ENCODE measurements around the gene PSRC1.
A peak's percentile ranks its signal among the peaks of the same experiment; 100 is the strongest.

Gene PSRC1

DNA sequence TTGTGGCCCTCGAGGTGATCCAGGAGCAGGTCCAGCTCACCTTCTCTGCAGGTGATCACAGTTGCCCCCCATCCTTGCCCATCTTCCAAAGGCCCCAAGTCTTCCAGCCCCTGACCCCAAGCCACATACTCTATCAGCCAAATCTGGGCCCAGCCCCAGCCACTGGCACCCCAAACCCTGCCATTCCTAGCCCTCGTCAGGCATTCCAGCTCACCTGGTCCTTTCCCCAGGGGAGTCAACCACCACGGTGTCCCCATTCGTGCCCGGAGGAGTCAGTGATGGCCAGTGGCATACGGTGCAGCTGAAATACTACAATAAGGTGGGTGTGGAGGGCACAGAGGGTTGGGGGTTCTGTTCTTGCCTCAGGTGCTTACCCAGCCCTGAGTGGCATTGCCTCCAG is 21.4 kb downstream of the PSRC1 start:
- no peaks in the 10 kb centered on the region for H3K9me3 ChIP-seq (ENCODE audit: control insufficient read depth, low read depth, low read length)
- no peak overlapping the region for H3K27ac ChIP-seq (ENCODE audit: low read length)
- H3K4me3 ChIP-seq (ENCODE audit: low read length) = no peak overlapping the region
- no peak overlapping the region for H3K9ac ChIP-seq (ENCODE audit: low read length)
- H3K27me3 ChIP-seq (ENCODE audit: control insufficient read depth, insufficient read depth, low read length) = no peaks in the 10 kb centered on the region
- peaks cover 3% of the 10 kb centered on the region for H3K4me1 ChIP-seq (ENCODE audit: control insufficient read depth, low read depth, low read length)
- peaks cover 22% of the 10 kb centered on the region for H3K36me3 ChIP-seq (ENCODE audit: control insufficient read depth, low read depth, low read length)

- Histone ChIP-seq H3K27me3 (ENCODE audit: control insufficient read depth, insufficient read depth, low read length) (no peaks in the 10 kb centered on the region), H3K27ac (ENCODE audit: low read length) (no peak overlapping the region), H3K4me3 (ENCODE audit: low read length) (no peak overlapping the region), H3K36me3 (ENCODE audit: control insufficient read depth, low read depth, low read length) (peaks cover 22% of the 10 kb centered on the region), H3K9me3 (ENCODE audit: control insufficient read depth, low read depth, low read length) (no peaks in the 10 kb centered on the region), H3K9ac (ENCODE audit: low read length) (no peak overlapping the region), H3K4me1 (ENCODE audit: control insufficient read depth, low read depth, low read length) (peaks cover 3% of the 10 kb centered on the region)
Measured at GRCh38 chr1:109261006-109261405, 21.9 kb downstream of the PSRC1 start.

DNA sequence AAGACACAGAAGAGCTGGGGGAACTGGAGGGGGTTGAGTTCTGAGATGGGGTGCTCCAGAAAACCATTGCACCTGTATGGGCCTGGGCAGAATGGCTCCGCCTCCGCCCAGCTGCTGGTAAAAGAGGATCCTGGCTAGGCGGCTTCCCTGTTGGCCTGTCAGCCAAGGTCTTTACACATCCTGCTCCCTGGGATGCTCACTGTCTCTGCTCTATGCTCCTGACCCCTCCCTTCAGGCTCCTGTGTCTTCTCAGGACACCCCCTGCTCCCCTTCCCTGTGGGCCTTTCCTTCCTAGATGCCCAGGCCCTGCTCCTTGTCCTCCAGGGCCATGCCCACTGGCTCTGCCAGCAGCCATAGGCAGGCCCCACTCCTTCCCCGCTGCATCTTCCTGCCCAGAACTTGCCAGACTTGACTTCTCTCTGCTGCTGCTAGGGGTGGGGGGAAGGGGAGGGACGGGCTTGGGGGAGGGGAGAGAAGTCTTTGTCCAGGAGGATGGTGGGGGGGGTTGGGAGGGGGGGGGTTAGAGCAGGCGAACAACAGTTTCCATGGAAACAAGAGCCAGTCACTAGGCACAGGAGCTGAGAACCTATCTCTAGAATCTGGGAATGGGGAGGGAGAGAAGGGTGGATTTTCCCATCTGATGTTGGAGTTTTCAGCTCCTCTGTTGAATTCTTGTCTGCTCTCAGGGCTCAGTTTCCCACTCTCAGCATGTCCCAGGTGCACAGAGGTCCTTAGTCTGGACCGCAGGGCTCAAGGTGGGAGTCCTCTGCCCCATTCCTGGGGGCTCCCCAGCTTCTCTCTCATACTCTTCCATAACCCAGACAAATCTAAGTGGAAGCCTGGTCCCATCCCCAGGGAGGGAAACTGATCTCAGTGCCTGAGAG is 23.0 kb downstream of the PSRC1 start:
- Histone ChIP-seq H3K9ac (ENCODE audit: low read length) (no peak overlapping the region), H3K36me3 (ENCODE audit: control insufficient read depth, low read depth, low read length) (peaks cover 14% of the 10 kb centered on the region), H3K27ac (ENCODE audit: low read length) (peak overlapping the region; percentile 65)

DNA sequence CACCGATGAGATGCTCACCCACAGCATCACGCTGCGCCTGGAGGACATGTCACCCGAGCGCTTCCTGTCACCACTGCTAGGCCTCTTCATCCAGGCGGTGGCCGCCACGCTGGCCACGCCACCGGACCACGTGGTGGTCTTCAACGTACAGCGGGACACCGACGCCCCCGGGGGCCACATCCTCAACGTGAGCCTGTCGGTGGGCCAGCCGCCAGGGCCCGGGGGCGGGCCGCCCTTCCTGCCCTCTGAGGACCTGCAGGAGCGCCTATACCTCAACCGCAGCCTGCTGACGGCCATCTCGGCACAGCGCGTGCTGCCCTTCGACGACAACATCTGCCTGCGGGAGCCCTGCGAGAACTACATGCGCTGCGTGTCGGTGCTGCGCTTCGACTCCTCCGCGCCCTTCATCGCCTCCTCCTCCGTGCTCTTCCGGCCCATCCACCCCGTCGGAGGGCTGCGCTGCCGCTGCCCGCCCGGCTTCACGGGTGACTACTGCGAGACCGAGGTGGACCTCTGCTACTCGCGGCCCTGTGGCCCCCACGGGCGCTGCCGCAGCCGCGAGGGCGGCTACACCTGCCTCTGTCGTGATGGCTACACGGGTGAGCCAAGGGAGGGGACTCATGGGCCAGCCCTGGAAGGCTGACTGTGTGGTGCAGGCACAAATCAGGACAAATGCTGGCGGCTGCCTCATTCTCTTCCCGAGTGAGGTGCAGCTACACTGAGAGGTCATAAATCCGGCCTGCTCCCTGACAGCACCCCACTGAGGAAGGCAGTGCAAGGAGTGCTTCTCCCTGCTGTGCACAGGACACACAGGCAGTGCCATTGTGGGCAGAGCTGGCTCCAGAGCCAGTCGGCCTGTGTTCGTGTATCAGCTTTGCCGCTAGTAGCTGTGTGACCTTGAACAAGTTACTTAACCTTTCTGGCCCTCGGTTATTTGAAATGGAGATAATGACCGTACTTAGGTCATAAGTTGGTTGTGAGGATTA is 24.2 kb downstream of the PSRC1 start:
- Histone ChIP-seq H3K4me3 (ENCODE audit: low read length) (no peak overlapping the region), H3K27ac (ENCODE audit: low read length) (no peak overlapping the region), H3K27me3 (ENCODE audit: control insufficient read depth, insufficient read depth, low read length) (no peaks in the 10 kb centered on the region), H3K4me1 (ENCODE audit: control insufficient read depth, low read depth, low read length) (peaks cover 21% of the 10 kb centered on the region), H3K9ac (ENCODE audit: low read length) (no peak overlapping the region), H3K9me3 (ENCODE audit: control insufficient read depth, low read depth, low read length) (no peaks in the 10 kb centered on the region), H3K36me3 (ENCODE audit: control insufficient read depth, low read depth, low read length) (peaks cover 7% of the 10 kb centered on the region)

More for the DNA sequence above, 23.0 kb downstream of the PSRC1 start:
- peaks cover 9% of the 10 kb centered on the region for H3K4me1 ChIP-seq (ENCODE audit: control insufficient read depth, low read depth, low read length)
- H3K4me3 ChIP-seq (ENCODE audit: low read length) = no peak overlapping the region
- no peaks in the 10 kb centered on the region for H3K9me3 ChIP-seq (ENCODE audit: control insufficient read depth, low read depth, low read length)
- no peaks in the 10 kb centered on the region for H3K27me3 ChIP-seq (ENCODE audit: control insufficient read depth, insufficient read depth, low read length)

DNA sequence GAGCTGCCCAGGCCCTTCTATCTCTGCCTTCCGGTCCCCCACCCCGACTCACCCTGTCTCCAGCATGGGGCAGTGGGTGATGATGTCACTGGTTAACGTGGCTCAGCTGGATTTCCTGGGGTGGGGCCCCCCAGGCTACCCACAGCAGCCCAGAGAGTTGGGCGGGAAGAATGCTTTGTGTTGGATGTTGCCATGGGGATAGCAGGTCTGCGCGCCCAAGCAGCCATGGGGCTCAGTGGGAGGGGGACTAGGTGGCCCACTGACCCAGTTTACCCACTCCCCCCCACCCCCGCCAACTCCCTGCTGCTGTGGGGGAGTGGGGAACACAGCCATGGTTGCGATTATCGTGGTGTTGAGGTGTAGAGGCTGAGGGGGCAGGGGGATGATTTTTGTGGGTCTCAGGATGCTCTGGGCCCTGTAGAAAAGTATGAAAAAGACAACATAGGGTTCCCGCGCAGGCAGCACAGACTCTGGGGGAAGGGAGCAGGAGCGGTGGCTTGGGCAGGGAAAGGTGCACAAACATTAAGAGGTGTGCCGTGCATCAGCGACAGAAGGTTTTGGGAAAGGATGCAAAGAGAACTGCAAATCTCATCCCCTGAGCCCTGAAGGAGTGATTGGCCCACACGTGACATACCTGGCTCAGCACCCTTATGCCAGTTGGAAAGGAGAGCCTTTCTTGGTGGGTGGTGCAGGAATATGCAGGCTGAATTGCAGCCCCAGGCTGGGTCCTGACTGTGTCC is 25.1 kb downstream of the PSRC1 start:
- Histone ChIP-seq H3K9me3 (ENCODE audit: control insufficient read depth, low read depth, low read length) (no peaks in the 10 kb centered on the region), H3K9ac (ENCODE audit: low read length) (no peak overlapping the region), H3K4me1 (ENCODE audit: control insufficient read depth, low read depth, low read length) (peaks cover 23% of the 10 kb centered on the region), H3K27me3 (ENCODE audit: control insufficient read depth, insufficient read depth, low read length) (no peaks in the 10 kb centered on the region), H3K27ac (ENCODE audit: low read length) (no peak overlapping the region), H3K4me3 (ENCODE audit: low read length) (no peak overlapping the region), H3K36me3 (ENCODE audit: control insufficient read depth, low read depth, low read length) (peaks cover 7% of the 10 kb centered on the region)

DNA sequence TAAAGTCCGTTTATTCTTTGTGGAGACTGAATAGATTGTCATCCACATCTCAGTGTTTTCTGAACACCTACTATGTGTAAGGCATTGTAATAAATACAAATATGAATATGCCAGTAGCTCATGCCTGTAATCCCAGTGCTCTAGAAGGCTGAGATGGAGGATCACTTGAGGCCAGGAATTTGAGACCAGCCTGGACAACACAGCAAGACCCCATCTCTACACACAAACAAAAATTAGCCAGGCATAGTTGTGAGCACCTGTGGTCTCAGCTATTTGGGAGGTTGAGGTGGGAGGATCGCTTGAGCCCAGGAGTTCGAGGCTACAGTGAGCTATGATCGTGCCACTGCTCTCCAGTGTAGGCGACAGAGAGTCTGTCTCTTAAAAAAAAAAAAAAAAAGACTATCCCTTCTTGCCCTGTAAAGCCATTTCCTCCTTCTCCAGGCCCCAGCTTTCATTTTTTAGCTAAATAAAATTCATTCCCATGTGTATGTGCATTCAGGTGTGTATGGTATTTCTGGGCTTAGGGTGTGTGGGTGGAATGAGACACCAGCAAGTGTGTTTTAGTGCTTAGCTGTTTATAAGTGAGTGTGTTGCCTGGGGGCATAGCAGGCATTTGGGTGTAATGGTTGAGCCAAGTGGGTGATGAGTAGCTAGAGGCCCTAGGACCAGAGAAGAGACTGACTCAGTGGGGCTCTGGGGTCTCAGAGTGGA is 25.8 kb downstream of the PSRC1 start:
- peaks cover 7% of the 10 kb centered on the region for H3K36me3 ChIP-seq (ENCODE audit: control insufficient read depth, low read depth, low read length)
- no peak overlapping the region for H3K9ac ChIP-seq (ENCODE audit: low read length)
- no peak overlapping the region for H3K27ac ChIP-seq (ENCODE audit: low read length)

GRCh38 chr1:109256085-109256484 is 26.9 kb downstream of the PSRC1 start:
- Histone ChIP-seq H3K9me3 (ENCODE audit: control insufficient read depth, low read depth, low read length) (no peaks in the 10 kb centered on the region), H3K27me3 (ENCODE audit: control insufficient read depth, insufficient read depth, low read length) (peaks cover 2% of the 10 kb centered on the region), H3K36me3 (ENCODE audit: control insufficient read depth, low read depth, low read length) (peaks cover 2% of the 10 kb centered on the region), H3K4me1 (ENCODE audit: control insufficient read depth, low read depth, low read length) (peaks cover 23% of the 10 kb centered on the region), H3K9ac (ENCODE audit: low read length) (no peak overlapping the region), H3K4me3 (ENCODE audit: low read length) (no peak overlapping the region), H3K27ac (ENCODE audit: low read length) (no peak overlapping the region)

More for the DNA sequence above, 25.8 kb downstream of the PSRC1 start:
- no peak overlapping the region for H3K4me3 ChIP-seq (ENCODE audit: low read length)
- no peaks in the 10 kb centered on the region for H3K27me3 ChIP-seq (ENCODE audit: control insufficient read depth, insufficient read depth, low read length)
- no peaks in the 10 kb centered on the region for H3K9me3 ChIP-seq (ENCODE audit: control insufficient read depth, low read depth, low read length)
- peaks cover 23% of the 10 kb centered on the region for H3K4me1 ChIP-seq (ENCODE audit: control insufficient read depth, low read depth, low read length)

DNA sequence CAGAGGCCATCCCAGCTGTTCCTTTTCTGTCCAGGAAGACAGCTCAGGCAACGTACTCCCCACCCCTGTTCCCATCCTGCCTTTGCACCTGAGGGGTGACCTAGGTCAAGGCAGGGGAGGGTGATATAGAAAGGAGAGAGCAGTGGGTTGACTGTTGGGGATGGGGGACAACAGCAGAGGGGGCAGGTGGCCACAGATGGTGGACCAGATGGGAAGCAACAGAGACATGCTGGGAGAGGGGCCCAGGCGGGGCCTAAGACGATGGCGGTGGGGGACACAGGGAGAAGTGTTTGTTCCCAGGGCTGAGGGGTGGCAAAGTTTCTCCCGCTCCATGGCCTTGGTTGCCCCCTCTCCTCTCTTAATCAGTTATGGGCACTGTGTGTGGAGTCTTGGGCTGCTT is 27.3 kb downstream of the PSRC1 start:
- peak overlapping the region; percentile 63 for H3K9ac ChIP-seq (ENCODE audit: low read length)
- peaks cover 23% of the 10 kb centered on the region for H3K4me1 ChIP-seq (ENCODE audit: control insufficient read depth, low read depth, low read length)
- H3K36me3 ChIP-seq (ENCODE audit: control insufficient read depth, low read depth, low read length) = peaks cover 3% of the 10 kb centered on the region
- H3K4me3 ChIP-seq (ENCODE audit: low read length) = peak overlapping the region; percentile 11
- H3K27me3 ChIP-seq (ENCODE audit: control insufficient read depth, insufficient read depth, low read length) = peaks cover 6% of the 10 kb centered on the region
- no peaks in the 10 kb centered on the region for H3K9me3 ChIP-seq (ENCODE audit: control insufficient read depth, low read depth, low read length)
- no peak overlapping the region for H3K27ac ChIP-seq (ENCODE audit: low read length)

- H3K4me1 ChIP-seq (ENCODE audit: control insufficient read depth, low read depth, low read length) = peaks cover 21% of the 10 kb centered on the region
- peak overlapping the region; percentile 63 for H3K9ac ChIP-seq (ENCODE audit: low read length)
- no peaks in the 10 kb centered on the region for H3K9me3 ChIP-seq (ENCODE audit: control insufficient read depth, low read depth, low read length)
- peaks cover 11% of the 10 kb centered on the region for H3K27me3 ChIP-seq (ENCODE audit: control insufficient read depth, insufficient read depth, low read length)
- H3K36me3 ChIP-seq (ENCODE audit: control insufficient read depth, low read depth, low read length) = peaks cover 3% of the 10 kb centered on the region
- peak overlapping the region; percentile 11 for H3K4me3 ChIP-seq (ENCODE audit: low read length)
- H3K27ac ChIP-seq (ENCODE audit: low read length) = no peak overlapping the region
Measured at GRCh38 chr1:109255097-109255651, 27.8 kb downstream of the PSRC1 start.

- no peaks in the 10 kb centered on the region for H3K9me3 ChIP-seq (ENCODE audit: control insufficient read depth, low read depth, low read length)
- H3K4me1 ChIP-seq (ENCODE audit: control insufficient read depth, low read depth, low read length) = peaks cover 20% of the 10 kb centered on the region
- H3K9ac ChIP-seq (ENCODE audit: low read length) = peak overlapping the region; percentile 63
- peak overlapping the region; percentile 11 for H3K4me3 ChIP-seq (ENCODE audit: low read length)
- H3K36me3 ChIP-seq (ENCODE audit: control insufficient read depth, low read depth, low read length) = peaks cover 3% of the 10 kb centered on the region
- H3K27ac ChIP-seq (ENCODE audit: low read length) = no peak overlapping the region
- peaks cover 13% of the 10 kb centered on the region for H3K27me3 ChIP-seq (ENCODE audit: control insufficient read depth, insufficient read depth, low read length)
Measured at GRCh38 chr1:109254621-109255096, 28.3 kb downstream of the PSRC1 start.

All from iPS-18a (cell line).